22Rv1 (cell line): Measurements from ENCODE around the gene ANTXR1.

Source experiments
- CTCF ChIP-seq: fragments of 450-650 bp; IDR thresholded peaks from 2 replicates; pipeline ENCODE4 v1.5.1; 2017; ENCODE audit warnings: mild to moderate bottlenecking
- ZFX ChIP-seq: fragments of 450-650 bp; IDR thresholded peaks from 2 replicates; pipeline ENCODE4 v1.6.1; 2017; ENCODE audit warnings: antibody characterized with exemption, borderline replicate concordance

GRCh38 chr2:69221512-69221911 lies 208.5 kb downstream of the ANTXR1 start:
- TF ChIP-seq CTCF (no peak), ZFX (no peak)
